ENCODE data around the gene JPH2.

The JPH2 gene

GRCh38 chr20:44186674-44187053, 324 bp downstream of the JPH2 start:
- no peak for DNase-seq

GRCh38 chr20:44186201-44186600, 787 bp downstream of the JPH2 start:
- no peak for DNase-seq

GRCh38 chr20:44185574-44185973, 1.4 kb downstream of the JPH2 start:
- no peak for DNase-seq

- DNase-seq: no peak
These were observed 3.7 kb downstream of the JPH2 start for GRCh38 chr20:44183282-44183681.

GRCh38 chr20:44182863-44183262, 4.1 kb downstream of the JPH2 start:
- no peak for DNase-seq

DNA sequence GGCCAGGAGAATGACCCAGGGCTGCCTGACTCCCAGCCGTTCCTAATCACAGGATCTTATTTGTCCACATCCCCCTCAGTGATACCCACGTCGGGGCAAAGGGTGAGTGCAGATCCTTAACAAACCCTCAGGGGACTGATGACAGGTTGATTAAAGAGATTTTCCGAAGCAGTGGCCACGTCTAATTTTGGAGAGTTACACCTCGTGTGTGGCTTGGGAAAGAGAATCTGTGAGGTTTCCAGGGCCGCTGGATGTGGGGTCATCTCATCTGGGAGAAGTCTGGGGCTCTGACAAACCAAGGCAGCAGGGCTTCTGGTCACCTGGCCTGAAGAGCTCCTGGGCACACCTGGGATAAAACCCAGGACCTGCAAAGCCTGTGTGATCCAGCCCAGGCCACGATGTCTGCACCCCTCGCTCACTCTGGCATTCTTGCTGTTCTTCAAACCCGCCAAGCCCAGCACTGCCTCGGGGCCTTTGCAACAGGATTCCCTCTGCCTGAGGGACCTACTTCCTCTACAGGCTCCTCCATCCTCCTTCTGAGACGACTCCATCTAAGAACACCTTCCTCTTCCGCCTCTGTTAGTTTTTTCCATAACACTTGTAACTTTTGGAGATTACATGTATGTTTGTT, 4.7 kb downstream of the JPH2 start:
- DNase-seq: no peak

GRCh38 chr20:44181611-44182010, 5.4 kb downstream of the JPH2 start:
- no peak for DNase-seq

GRCh38 chr20:44180814-44181213, 6.2 kb downstream of the JPH2 start:
- DNase-seq: no peak

DNA sequence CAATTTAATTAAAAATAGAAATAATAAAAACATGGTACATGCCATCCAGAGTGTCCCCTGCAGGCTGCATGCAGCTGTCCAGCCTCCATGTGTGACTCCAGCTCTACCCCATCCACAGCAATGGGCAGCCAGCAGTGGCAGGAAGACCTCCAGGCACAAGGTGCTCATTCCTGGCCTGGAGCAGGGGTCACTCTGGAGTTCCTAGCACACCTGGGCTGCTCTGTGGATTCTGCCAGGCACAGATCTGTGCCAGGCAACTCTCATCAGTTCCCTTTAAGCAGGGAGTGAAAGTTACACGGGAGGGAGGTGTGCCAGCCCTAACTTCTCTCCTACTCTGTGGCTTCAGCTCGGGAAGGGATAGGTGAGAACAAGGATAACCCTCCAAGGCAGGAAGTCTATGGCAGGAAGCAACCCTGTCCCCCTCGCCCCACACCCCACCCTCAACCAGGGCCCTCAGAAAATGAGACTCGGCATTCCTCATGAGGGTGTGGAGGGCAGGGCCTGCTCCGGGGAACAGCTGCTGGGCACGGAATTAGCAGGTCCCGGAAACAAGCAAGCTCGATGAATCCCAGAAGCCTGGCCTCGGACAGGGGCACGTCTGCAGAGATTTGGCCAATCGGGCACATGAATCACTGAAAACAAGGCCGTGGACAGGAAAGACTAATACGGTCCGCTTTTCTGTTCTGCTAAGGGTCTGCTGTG, 10.0 kb downstream of the JPH2 start:
- DNase-seq: no peak

GRCh38 chr20:44174996-44175765, 11.8 kb downstream of the JPH2 start:
- no peak for DNase-seq

- no peak for DNase-seq
These were observed 13.1 kb downstream of the JPH2 start for GRCh38 chr20:44173846-44174245.

GRCh38 chr20:44173116-44173515, 13.9 kb downstream of the JPH2 start:
- no peak for DNase-seq

- DNase-seq: no peak
These were observed 14.4 kb downstream of the JPH2 start for GRCh38 chr20:44172572-44172950.

DNA sequence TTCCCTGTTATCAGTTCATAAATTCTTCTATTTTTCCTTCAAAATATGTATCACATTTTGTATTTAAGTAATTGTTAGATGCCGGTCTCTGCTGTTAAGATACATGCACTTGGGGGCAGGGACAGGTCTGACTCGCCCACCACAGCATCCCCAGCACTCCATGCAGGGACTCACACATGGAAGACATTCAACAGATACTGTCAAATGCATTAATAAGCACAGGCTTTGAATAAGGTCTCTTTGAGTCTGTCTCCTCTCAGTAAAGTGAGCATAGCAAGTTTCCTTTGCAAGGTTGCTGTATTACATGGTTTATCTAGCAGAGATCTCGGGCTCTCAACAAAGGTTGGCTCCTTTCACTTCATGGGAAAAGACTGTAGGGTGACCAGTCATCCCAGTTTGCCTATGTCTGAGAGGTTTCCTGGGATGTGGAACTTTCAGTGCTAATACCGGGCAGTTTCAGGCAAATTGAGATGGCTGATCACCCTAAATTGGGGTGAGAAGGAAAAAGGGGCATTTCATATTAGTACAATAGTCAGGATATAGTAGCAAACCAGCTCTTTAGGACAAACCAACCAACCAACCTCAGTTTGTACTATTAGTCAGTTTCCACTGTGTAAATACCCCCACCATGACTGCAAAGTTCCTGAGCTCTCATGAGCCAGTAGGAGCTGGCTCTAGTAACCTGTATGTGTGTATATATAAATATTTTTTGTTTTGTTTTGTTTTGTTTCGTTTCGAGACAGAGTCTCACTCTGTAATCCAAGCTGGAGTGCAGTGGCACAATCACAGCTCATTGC, 15.0 kb downstream of the JPH2 start:
- no peak for DNase-seq

- no peak for DNase-seq
These were observed 16.1 kb downstream of the JPH2 start for GRCh38 chr20:44170816-44171410.

DNA sequence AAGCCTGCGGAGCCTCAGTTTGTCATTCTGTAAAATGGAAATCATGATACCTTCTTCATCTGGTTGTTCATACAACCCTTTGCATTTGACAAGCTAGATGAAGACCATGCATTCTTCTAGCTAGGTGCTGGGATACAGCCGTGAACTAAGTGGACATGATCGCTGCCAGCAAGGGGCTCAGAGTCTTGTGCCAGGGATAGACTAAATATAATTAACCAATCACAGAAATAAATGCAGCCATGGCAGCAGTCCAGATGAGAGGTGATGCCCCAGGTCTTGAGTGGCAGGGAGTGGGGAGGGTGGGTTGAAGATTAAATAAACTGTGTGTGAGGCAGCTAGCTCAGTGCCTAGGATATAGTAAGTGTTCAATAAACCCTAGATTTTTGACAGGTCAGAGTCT, 19.3 kb downstream of the JPH2 start:
- DNase-seq: no peak

DNA sequence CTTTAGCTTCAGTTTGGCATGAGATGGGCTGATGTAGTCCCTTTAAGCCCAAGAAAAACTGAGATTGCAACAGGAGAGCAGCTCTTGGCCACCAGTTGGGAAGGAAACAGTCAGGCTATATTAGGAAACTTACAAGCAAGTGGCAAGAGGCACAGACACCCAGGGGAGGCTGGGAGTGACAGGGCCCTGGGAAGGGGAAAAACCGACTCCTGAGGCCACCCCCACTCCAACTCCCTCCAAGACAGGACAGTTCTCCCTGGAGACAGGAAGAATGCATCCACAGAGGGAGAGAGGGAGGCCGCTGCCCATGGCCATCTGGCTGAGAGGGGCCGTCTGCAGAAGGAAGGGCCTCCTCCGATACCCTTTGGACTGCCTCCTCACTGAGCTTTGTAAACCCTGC, 20.5 kb downstream of the JPH2 start:
- DNase-seq: no peak

DNA sequence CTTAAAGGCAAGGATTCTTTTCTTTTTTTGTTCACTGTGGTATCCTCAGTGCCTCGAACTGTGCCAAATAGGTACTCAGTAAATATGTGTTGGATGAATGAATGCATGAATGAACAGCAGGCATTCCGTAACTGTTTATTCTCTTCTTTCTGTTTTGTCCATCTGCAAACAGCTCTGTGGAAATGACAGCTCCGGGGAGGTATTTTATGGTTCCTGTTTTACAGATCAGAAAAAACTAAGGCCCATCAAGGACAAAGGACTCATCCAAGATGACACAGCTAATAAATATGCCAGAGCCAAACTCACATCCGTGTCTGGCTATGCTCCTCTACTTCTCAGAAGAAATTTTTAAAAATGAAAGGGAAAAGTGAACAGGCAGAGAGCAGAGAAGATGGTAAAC, 21.0 kb downstream of the JPH2 start:
- no peak for DNase-seq

- no peak for DNase-seq
These were observed 26.9 kb downstream of the JPH2 start for GRCh38 chr20:44160133-44160532.

GRCh38 chr20:44159711-44160110, 27.3 kb downstream of the JPH2 start:
- no peak for DNase-seq

DNA sequence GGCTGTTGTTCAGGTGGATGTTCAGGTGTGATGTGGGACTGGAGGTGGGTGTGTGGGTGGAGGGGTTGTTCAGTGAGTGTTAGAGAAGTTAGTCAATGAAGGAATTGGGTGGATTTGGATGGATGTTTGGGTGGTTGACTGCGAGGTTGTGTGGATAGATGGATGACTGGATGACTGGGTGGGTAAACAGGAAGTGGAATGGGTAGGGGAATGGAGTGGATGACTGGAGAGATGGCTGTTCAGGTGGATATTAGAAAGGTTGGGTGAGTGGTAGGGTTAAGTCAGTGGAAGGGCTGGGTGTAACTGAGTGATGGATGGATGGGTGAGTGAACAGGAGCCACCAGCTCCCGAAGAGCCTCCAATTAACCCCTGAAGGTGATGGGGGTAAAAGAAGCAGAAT, 27.9 kb downstream of the JPH2 start:
- DNase-seq: no peak

DNA sequence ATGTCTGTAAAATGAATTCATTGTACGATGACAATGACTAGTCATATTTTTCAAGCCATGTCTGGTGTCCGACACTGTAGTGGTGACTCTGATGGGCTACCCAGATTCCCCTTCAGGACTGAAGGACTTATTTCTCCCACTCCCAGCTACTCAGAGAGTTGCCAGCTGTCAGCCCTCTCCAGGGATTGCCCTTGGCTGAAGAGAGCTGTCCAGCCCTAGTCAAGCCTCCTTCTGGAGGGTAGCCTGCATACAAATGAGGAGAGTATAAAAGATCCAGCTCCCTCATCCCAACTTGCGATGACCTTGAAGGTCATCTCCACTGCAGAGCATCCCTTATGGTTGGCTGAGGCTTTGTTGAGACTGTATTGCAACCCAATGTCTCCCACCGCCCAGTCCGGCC, 29.9 kb downstream of the JPH2 start:
- DNase-seq: no peak

GRCh38 chr20:44154521-44155001, 32.4 kb downstream of the JPH2 start:
- DNase-seq: no peak
